Measurements from ENCODE around the gene TMC3. TPM values are rescaled to one million over a fixed set of nuclear protein-coding genes. Genes with fewer than 3 reads are reported as not detected.

The TMC3 gene
- polyA plus RNA-seq (2012; rRNA removed) = not detected in 2 replicates
- not detected in 2 replicates for polyA plus RNA-seq (2012; cell fraction: cytosol; rRNA removed)
- polyA plus RNA-seq (2012; cell fraction: nucleus; rRNA removed) = not detected in 2 replicates

- Histone ChIP-seq H3K9me2 (no peaks in the 10 kb centered on the region), H3K79me2 (ENCODE audit: insufficient read depth) (no peaks in the 10 kb centered on the region), H3K9ac (no peak within 1 kb of the TSS), H3K27me3 (ENCODE audit: insufficient read depth) (no peaks in the 10 kb centered on the region), H4K20me1 (ENCODE audit: insufficient read depth) (no peaks in the 10 kb centered on the region), H3K4me3 (ENCODE audit: low read depth in 2 of 2, low read length in 1 of 2) (no peak within 1 kb of the TSS), H3K27ac (ENCODE audit: low read depth in 2 of 2, low read length in 1 of 2) (no peak within 1 kb of the TSS), H3F3A (replicated peaks; ENCODE audit: insufficient read depth) (no peaks in the 10 kb centered on the region), H2AFZ (ENCODE audit: low read depth) (no peak within 1 kb of the TSS), H3K9me3 (no peaks in the 10 kb centered on the region), H3K4me1 (ENCODE audit: control insufficient read depth in 1 of 2, insufficient read depth in 2 of 2, low read depth in 1 of 2, low read length in 1 of 2) (peaks cover 0 to 2% of the 10 kb centered on the region in 2 experiments; a peak in 1 of 4 replicates), H3K4me2 (no peak within 1 kb of the TSS), H3K36me3 (replicated peaks in 1 of 2; ENCODE audit: control insufficient read depth in 1 of 2, insufficient read depth in 2 of 2, low read length in 1 of 2) (no peaks in the 10 kb centered on the region)
- WGBS (ENCODE audit: low lambda C conversion rate) = 19% methylated on average over 10 of the region's 11 CpGs
- DNase-seq = no peak
- TF ChIP-seq GABPA (IDR thresholded peaks at IDR 0.05; ENCODE audit: low read depth) (no peak), NFIC (IDR thresholded peaks at IDR 0.05; ENCODE audit: borderline replicate concordance) (no peak), USF1 (IDR thresholded peaks at IDR 0.05; ENCODE audit: borderline replicate concordance, low read depth) (no peak), TEAD4 (IDR thresholded peaks at IDR 0.05; ENCODE audit: borderline replicate concordance, insufficient read depth) (no peak), IRF3 (IDR thresholded peaks at IDR 0.05; ENCODE audit: low read depth, low read length) (no peak), USF2 (IDR thresholded peaks at IDR 0.05; ENCODE audit: borderline replicate concordance, low read depth, low read length) (no peak), SIN3A (IDR thresholded peaks at IDR 0.05; ENCODE audit: borderline replicate concordance, low read depth, low read length) (no peak), POLR2AphosphoS5 (IDR thresholded peaks at IDR 0.05; ENCODE audit: low read depth, low read length) (no peak)
- ChIA-PET CTCF (interaction anchor here (0.7 to 1.8 kb wide), 7 partner anchors 13 to 218 kb away, joined by 3 to 10 read pairs (median 4); no protein-coding TSS in a partner anchor), POLR2A (no interaction called here)
These were observed at the start of gene TMC3 for GRCh38 chr15:81373775-81374395. Gene TMC3 (minus strand): TSS chr15:81374213. CDS start chr15:81374077, 136 bp downstream.

GRCh38 chr15:81421461-81421860, 47.4 kb upstream of the TMC3 start:
- no peaks in the 10 kb centered on the region for H3F3A ChIP-seq (replicated peaks; ENCODE audit: insufficient read depth)
- no peaks in the 10 kb centered on the region for H3K4me1 ChIP-seq (ENCODE audit: control insufficient read depth in 1 of 2, insufficient read depth in 2 of 2, low read depth in 1 of 2, low read length in 1 of 2)
- H3K27ac ChIP-seq (ENCODE audit: low read depth in 2 of 2, low read length in 1 of 2) = no peak overlapping the region
- TF ChIP-seq PBX3 (IDR thresholded peaks at IDR 0.05) (no peak), REST (IDR thresholded peaks at IDR 0.05; ENCODE audit: low read depth, low read length) (no peak), SMC3 (IDR thresholded peaks at IDR 0.05; ENCODE audit: low read depth, low read length) (no peak), FOSL2 (IDR thresholded peaks at IDR 0.05; ENCODE audit: borderline replicate concordance, low read depth) (no peak), EP300 (IDR thresholded peaks at IDR 0.05; ENCODE audit: borderline replicate concordance in 1 of 2, low read depth in 1 of 2, low read length in 1 of 2) (no peak)
- ChIA-PET CTCF (interaction anchor here (1.0 to 3.3 kb wide), 3 partner anchors 11 to 266 kb away, joined by 3 to 15 read pairs (median 4); no protein-coding TSS in a partner anchor), POLR2A (no interaction called here)
- no peak overlapping the region for H3K9ac ChIP-seq
- DNase-seq = no peak
- no peak overlapping the region for H2AFZ ChIP-seq (ENCODE audit: low read depth)
- 46% methylated on average over 1 of the region's 1 CpG for WGBS (ENCODE audit: low lambda C conversion rate)
- H3K4me3 ChIP-seq (ENCODE audit: low read depth in 2 of 2, low read length in 1 of 2) = no peak overlapping the region
- H3K9me3 ChIP-seq = no peaks in the 10 kb centered on the region
- no peaks in the 10 kb centered on the region for H3K9me2 ChIP-seq
- no peaks in the 10 kb centered on the region for H3K36me3 ChIP-seq (replicated peaks in 1 of 2; ENCODE audit: control insufficient read depth in 1 of 2, insufficient read depth in 2 of 2, low read length in 1 of 2)
- no peaks in the 10 kb centered on the region for H4K20me1 ChIP-seq (ENCODE audit: insufficient read depth)
- H3K4me2 ChIP-seq = no peak overlapping the region
- no peaks in the 10 kb centered on the region for H3K27me3 ChIP-seq (ENCODE audit: insufficient read depth)
- H3K79me2 ChIP-seq (ENCODE audit: insufficient read depth) = no peaks in the 10 kb centered on the region
